Skin of body (tissue), 2 donors: ENCODE measurements around the gene GALNT10. TPM values are rescaled to one million over a fixed set of nuclear protein-coding genes. Genes with fewer than 3 reads are reported as not detected.
A peak's percentile ranks its signal among the peaks of the same experiment; 100 is the strongest.

Experiments
- DNase-seq: peaks from one replicate; lab custom pipeline; 2025; lab: John Stamatoyannopoulos, UW
- total RNA-seq: library from RNA; depleted of rRNA; stranded (reverse); fragments of >200 nt; gene quantifications from one replicate; pipeline ENCODE4 v1.2.3, GENCODE V29; 2014

GALNT10 gene
- total RNA-seq, 1 donor from 2014 or later, result 6.9 TPM

GRCh38 chr5:154405078-154405792 lies 214.7 kb downstream of the GALNT10 start:
- peak; percentile 66 for DNase-seq

- DNase-seq, result no peak
These were observed 215.7 kb downstream of the GALNT10 start for GRCh38 chr5:154406231-154406630.

- no peak for DNase-seq
These were observed 216.3 kb downstream of the GALNT10 start for GRCh38 chr5:154406826-154407225.

- DNase-seq, result no peak
These were observed 218.3 kb downstream of the GALNT10 start for GRCh38 chr5:154408811-154409210.

- no peak for DNase-seq
These were observed 218.8 kb downstream of the GALNT10 start for GRCh38 chr5:154409230-154409840.

GRCh38 chr5:154410008-154410407 lies 219.5 kb downstream of the GALNT10 start:
- DNase-seq, result no peak

GRCh38 chr5:154410786-154411185 lies 220.3 kb downstream of the GALNT10 start:
- no peak for DNase-seq

- DNase-seq, result no peak
These were observed 220.8 kb downstream of the GALNT10 start for GRCh38 chr5:154411338-154411737.

GRCh38 chr5:154412316-154412715 lies 221.8 kb downstream of the GALNT10 start:
- DNase-seq, result no peak

- DNase-seq, result no peak
These were observed 222.4 kb downstream of the GALNT10 start for GRCh38 chr5:154412925-154413324.

GRCh38 chr5:154415114-154415513 lies 224.6 kb downstream of the GALNT10 start:
- no peak for DNase-seq

- no peak for DNase-seq
These were observed 227.8 kb downstream of the GALNT10 start for GRCh38 chr5:154418344-154418820.

GRCh38 chr5:154419236-154419635 lies 228.7 kb downstream of the GALNT10 start:
- DNase-seq, result no peak

GRCh38 chr5:154421868-154422267 lies 231.3 kb downstream of the GALNT10 start:
- DNase-seq, result no peak

GRCh38 chr5:154422298-154422697 lies 231.8 kb downstream of the GALNT10 start:
- DNase-seq, result no peak

- DNase-seq, result no peak
These were observed 237.7 kb downstream of the GALNT10 start for GRCh38 chr5:154428208-154428607.

- no peak for DNase-seq
These were observed 238.8 kb downstream of the GALNT10 start for GRCh38 chr5:154429341-154429740.

- no peak for DNase-seq
These were observed 239.9 kb downstream of the GALNT10 start for GRCh38 chr5:154430466-154430865.

GRCh38 chr5:154430961-154431630 lies 240.6 kb downstream of the GALNT10 start:
- DNase-seq, result no peak

GRCh38 chr5:154435226-154435625 lies 244.7 kb downstream of the GALNT10 start:
- DNase-seq, result no peak

GRCh38 chr5:154437281-154437965 lies 246.9 kb downstream of the GALNT10 start:
- no peak for DNase-seq

GRCh38 chr5:154440540-154440939 lies 250.0 kb downstream of the GALNT10 start:
- no peak for DNase-seq
